ENCODE results near the gene SNCB.

Gene SNCB

DNA sequence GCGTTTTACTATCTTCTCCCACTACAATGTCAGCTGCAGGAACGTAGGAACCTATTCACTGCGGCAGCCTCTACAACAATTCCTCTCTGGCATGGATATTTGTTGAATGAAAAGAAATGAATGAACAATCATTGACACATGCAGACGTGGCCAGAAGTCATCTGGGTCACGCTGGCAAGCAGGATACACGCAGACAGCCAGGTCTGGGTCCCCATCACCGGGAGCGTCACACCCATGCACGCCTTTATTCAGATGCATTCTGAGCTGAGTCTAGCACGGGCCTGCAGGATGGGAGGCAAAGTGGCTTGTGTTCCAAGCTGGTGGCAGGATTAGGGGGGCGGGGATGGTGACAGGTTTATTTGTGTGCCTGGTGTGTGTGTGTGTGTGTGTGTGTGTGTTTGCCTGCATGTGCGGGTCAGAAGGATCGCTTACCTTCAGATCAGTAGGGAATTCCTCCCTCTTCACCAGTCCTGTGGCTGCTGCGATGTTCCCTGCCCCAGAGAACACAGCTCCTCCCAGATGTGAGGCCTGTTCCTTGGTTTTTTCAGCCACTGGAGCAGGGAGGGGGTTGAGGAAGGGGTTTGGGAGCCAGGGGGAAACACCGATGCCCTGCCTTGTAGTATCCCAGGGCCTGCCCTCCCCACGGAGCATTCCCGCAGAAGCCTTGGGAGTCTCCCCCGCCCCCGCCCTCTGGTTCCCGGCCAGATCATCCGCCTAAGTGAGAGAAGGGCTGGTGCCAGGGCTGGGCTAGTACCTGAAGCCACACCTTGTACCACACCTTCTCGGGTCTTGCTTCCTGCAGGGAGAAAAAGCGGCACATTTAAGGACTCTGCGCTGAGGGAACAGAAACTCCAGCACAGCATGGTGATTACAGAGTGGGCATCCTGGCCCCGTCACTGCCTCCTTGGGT, 4.1 kb downstream of the SNCB start:
- DNase-seq = no peak

DNA sequence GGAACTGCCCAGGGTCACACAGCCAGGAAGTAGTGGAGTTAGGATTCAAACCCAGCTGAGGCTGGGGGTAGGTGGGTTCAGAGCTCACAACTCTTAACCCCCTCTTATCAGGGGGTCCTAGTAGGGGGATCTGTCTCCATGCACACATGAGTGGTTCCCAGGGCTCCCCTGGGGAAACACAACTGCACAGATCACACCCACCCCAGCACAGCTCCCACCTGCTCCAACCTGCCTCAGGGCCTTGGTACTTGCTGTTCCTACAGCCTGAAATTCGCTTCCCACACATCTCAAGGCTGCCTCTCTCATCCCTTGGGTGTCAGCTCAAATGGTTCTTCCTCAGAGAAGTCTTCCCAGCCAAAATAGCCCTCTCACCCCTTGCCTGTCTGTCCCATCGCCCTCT, 4.8 kb downstream of the SNCB start:
- TF ChIP-seq CTCF (IDR thresholded peaks at IDR 0.05; ENCODE audit: low read depth, low read length) = no peak
- Histone ChIP-seq H3K9me3 (no peaks in the 10 kb centered on the region), H3K27me3 (peaks cover 11% of the 10 kb centered on the region), H3K4me1 (no peaks in the 10 kb centered on the region), H3K4me3 (ENCODE audit: low read depth, low read length) (no peak overlapping the region), H3K36me3 (no peaks in the 10 kb centered on the region)
- DNase-seq = no peak

More for the DNA sequence above, 4.1 kb downstream of the SNCB start:
- Histone ChIP-seq H3K4me1 (no peaks in the 10 kb centered on the region), H3K36me3 (no peaks in the 10 kb centered on the region), H3K9me3 (no peaks in the 10 kb centered on the region), H3K27me3 (peaks cover 8% of the 10 kb centered on the region), H3K4me3 (ENCODE audit: low read depth, low read length) (no peak overlapping the region)
- TF ChIP-seq CTCF (IDR thresholded peaks at IDR 0.05; ENCODE audit: low read depth, low read length) = no peak

DNA sequence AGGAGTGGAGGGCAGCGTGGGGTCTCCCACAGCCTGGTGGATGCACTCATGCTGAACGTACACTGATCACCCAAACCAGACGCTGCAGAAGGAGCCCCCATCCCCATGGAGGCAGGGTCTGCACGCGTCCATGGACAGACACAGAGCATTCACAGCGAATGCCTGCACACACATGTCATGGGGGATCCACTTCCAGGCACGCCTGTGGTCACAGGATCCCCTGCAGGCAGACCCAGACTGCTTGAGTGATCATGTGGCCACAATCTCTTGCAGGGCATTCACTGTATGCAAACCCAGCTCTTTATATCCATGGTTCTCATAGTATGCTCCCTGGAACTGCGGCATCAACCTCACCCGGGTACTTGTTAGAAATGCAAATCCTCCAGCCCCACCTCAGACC, 5.4 kb downstream of the SNCB start:
- H3K9me3 ChIP-seq = no peaks in the 10 kb centered on the region
- H3K4me3 ChIP-seq (ENCODE audit: low read depth, low read length) = no peak overlapping the region
- no peak for TF ChIP-seq CTCF (IDR thresholded peaks at IDR 0.05; ENCODE audit: low read depth, low read length)
- no peak for DNase-seq
- no peaks in the 10 kb centered on the region for H3K36me3 ChIP-seq
- H3K27me3 ChIP-seq = peaks cover 10% of the 10 kb centered on the region
- no peaks in the 10 kb centered on the region for H3K4me1 ChIP-seq

- TF ChIP-seq CTCF (IDR thresholded peaks at IDR 0.05; ENCODE audit: low read depth, low read length) = no peak
- Histone ChIP-seq H3K27me3 (peaks cover 13% of the 10 kb centered on the region; the same call in 1 of the 2 replicates), H3K4me1 (no peaks in the 10 kb centered on the region; the same call in 1 of the 2 replicates), H3K4me3 (ENCODE audit: low read depth, low read length) (no peak overlapping the region), H3K36me3 (no peaks in the 10 kb centered on the region), H3K9me3 (no peaks in the 10 kb centered on the region)
- no peak for DNase-seq
Measured at GRCh38 chr5:176624142-176624541, 6.2 kb downstream of the SNCB start.

DNA sequence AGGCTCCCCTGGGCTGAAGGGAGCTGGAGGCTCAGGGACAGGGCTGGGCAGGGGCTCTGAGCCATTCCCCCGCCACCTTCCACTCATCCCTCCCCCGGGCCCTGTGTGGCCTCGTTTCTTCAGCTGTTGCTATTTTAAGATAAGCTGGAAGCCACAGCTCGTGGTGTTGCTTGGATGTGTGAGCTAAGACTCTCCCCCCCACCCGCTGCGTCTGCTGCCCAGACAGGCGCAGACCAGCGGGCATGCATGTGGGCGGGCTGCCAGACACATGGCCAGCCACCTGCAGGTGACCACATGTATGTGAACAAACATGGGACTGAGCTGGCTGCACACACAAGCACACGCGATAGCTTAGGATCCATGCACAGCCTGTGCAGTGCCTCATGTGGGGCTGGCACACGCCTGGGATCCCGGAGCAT, 8.7 kb downstream of the SNCB start:
- Histone ChIP-seq H3K4me3 (ENCODE audit: low read depth, low read length) (no peak overlapping the region), H3K36me3 (no peaks in the 10 kb centered on the region), H3K27me3 (peaks cover 13% of the 10 kb centered on the region; the same call in 1 of the 2 replicates), H3K4me1 (peaks cover 2% of the 10 kb centered on the region; the same call in 1 of the 2 replicates), H3K9me3 (no peaks in the 10 kb centered on the region)
- DNase-seq = no peak
- TF ChIP-seq CTCF (IDR thresholded peaks at IDR 0.05; ENCODE audit: low read depth, low read length) = no peak
